ENCODE measurements around the gene PRKAG2.

DNA sequence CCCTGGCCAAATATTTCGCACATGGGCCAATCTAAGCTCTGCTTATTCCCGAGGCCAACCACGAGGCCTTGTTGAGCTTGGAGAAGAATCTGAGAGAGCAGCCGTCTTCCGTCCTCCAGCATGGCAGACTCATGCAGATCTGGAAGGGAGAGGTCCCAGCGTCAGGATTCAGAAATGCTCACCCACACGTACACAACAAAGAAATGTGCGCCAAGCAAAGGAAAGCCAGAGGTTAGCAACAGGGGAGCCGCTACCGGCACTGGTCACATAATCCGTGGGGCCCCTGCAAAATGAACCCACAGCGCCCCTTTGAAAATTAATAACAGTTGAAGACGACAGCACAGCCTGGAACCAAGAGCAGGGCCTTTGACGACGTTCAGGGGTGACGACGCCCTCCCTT, 25.4 kb upstream of the PRKAG2 start:
- TF ChIP-seq CTCF (conservative IDR thresholded peaks at IDR 0.05 in 1 of 2, IDR thresholded peaks at IDR 0.05 in 1 of 2; ENCODE audit: extremely low read depth in 1 of 2, insufficient read depth in 1 of 2, low read depth in 1 of 2, low read length in 2 of 2) (no peak), EZH2 (IDR thresholded peaks at IDR 0.05; ENCODE audit: borderline replicate concordance, low read length) (no peak)

Measured in mammary epithelial cell (primary cell).